ENCODE results near the gene ACVRL1. TPM values are rescaled to one million over a fixed set of nuclear protein-coding genes. Genes with fewer than 3 reads are reported as not detected.

The ACVRL1 gene
- total RNA-seq, 2 donors from 2014 or later, result 31.1 to 34.8 TPM

- DNase-seq (ENCODE audit: low spot score), result no peak
- Histone ChIP-seq H3K36me3 (no peaks in the 10 kb centered on the region), H3K4me1 (replicated peaks) (no peaks in the 10 kb centered on the region), H3K9me3 (no peaks in the 10 kb centered on the region), H3K27ac (no peak overlapping the region), H3K27me3 (replicated peaks; ENCODE audit: insufficient read depth) (no peaks in the 10 kb centered on the region), H3K4me3 (no peak overlapping the region)
- intact Hi-C loops (cut with DNase I), result no loop called here
- TF ChIP-seq POLR2AphosphoS5 (IDR thresholded peaks at IDR 0.05), result no peak
- no peak for TF ChIP-seq POLR2A (IDR thresholded peaks at IDR 0.05)
- TF ChIP-seq, protein P1, sequence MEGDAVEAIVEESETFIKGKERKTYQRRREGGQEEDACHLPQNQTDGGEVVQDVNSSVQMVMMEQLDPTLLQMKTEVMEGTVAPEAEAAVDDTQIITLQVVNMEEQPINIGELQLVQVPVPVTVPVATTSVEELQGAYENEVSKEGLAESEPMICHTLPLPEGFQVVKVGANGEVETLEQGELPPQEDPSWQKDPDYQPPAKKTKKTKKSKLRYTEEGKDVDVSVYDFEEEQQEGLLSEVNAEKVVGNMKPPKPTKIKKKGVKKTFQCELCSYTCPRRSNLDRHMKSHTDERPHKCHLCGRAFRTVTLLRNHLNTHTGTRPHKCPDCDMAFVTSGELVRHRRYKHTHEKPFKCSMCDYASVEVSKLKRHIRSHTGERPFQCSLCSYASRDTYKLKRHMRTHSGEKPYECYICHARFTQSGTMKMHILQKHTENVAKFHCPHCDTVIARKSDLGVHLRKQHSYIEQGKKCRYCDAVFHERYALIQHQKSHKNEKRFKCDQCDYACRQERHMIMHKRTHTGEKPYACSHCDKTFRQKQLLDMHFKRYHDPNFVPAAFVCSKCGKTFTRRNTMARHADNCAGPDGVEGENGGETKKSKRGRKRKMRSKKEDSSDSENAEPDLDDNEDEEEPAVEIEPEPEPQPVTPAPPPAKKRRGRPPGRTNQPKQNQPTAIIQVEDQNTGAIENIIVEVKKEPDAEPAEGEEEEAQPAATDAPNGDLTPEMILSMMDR (IDR thresholded peaks at IDR 0.05), result no peak
- WGBS, result 88% methylated on average over 2 of the region's 2 CpGs
Observed at GRCh38 chr12:51920046-51920445, 12.7 kb downstream of the ACVRL1 start.

GRCh38 chr12:51921017-51921725 lies 13.9 kb downstream of the ACVRL1 start:
- TF ChIP-seq, protein P1 (IDR thresholded peaks at IDR 0.05), result no peak
- no peak for TF ChIP-seq POLR2AphosphoS5 (IDR thresholded peaks at IDR 0.05)
- no peak overlapping the region for H3K4me3 ChIP-seq
- no peaks in the 10 kb centered on the region for H3K27me3 ChIP-seq (replicated peaks; ENCODE audit: insufficient read depth)
- H3K36me3 ChIP-seq, result no peaks in the 10 kb centered on the region
- H3K4me1 ChIP-seq (replicated peaks), result no peaks in the 10 kb centered on the region
- no peak for DNase-seq (ENCODE audit: low spot score)
- 70% methylated on average over 7 of the region's 7 CpGs for WGBS
- intact Hi-C loops (cut with DNase I), result no loop called here
- no peaks in the 10 kb centered on the region for H3K9me3 ChIP-seq
- H3K27ac ChIP-seq, result no peak overlapping the region

DNA sequence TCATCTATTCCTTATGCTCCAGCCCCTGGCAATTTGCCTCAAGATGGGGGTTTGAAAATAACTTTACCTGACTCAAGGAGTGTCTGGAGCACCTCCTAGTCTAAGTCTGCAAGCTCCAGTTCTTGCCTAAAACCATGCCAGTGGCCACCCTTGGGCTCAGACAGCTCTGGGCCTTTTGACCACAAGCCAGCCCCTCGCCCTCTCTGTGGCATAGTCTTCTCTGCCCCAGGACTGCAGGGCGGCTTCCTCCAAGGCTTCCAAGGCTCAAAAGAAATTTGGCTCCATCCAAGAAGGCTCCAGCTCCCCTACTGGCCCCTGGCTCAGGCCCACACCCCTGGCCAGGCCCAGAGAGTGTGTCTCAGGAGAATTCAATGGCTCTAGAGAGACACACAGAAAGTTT lies 14.8 kb downstream of the ACVRL1 start:
- DNase-seq (ENCODE audit: low spot score), result no peak
- H3K4me3 ChIP-seq, result no peak overlapping the region
- H3K4me1 ChIP-seq (replicated peaks), result no peaks in the 10 kb centered on the region
- intact Hi-C loops (cut with DNase I), result no loop called here
- H3K36me3 ChIP-seq, result no peaks in the 10 kb centered on the region
- no peaks in the 10 kb centered on the region for H3K27me3 ChIP-seq (replicated peaks; ENCODE audit: insufficient read depth)
- no peak for TF ChIP-seq POLR2A (IDR thresholded peaks at IDR 0.05)
- TF ChIP-seq, protein P1 (IDR thresholded peaks at IDR 0.05), result no peak
- TF ChIP-seq POLR2AphosphoS5 (IDR thresholded peaks at IDR 0.05), result no peak
- WGBS, result 100% methylated on average over 2 of the region's 2 CpGs
- H3K27ac ChIP-seq, result no peak overlapping the region
- H3K9me3 ChIP-seq, result no peaks in the 10 kb centered on the region

GRCh38 chr12:51922762-51923505 lies 15.6 kb downstream of the ACVRL1 start:
- 64% methylated on average over 16 of the region's 16 CpGs for WGBS
- no peaks in the 10 kb centered on the region for H3K4me1 ChIP-seq (replicated peaks)
- intact Hi-C loops (cut with DNase I), result no loop called here
- H3K36me3 ChIP-seq, result no peaks in the 10 kb centered on the region
- H3K27ac ChIP-seq, result no peak overlapping the region
- no peaks in the 10 kb centered on the region for H3K9me3 ChIP-seq
- H3K4me3 ChIP-seq, result no peak overlapping the region
- TF ChIP-seq POLR2AphosphoS5 (IDR thresholded peaks at IDR 0.05) (peak; percentile 20), POLR2A (IDR thresholded peaks at IDR 0.05) (no peak)
- H3K27me3 ChIP-seq (replicated peaks; ENCODE audit: insufficient read depth), result no peaks in the 10 kb centered on the region
- DNase-seq (ENCODE audit: low spot score), result no peak

DNA sequence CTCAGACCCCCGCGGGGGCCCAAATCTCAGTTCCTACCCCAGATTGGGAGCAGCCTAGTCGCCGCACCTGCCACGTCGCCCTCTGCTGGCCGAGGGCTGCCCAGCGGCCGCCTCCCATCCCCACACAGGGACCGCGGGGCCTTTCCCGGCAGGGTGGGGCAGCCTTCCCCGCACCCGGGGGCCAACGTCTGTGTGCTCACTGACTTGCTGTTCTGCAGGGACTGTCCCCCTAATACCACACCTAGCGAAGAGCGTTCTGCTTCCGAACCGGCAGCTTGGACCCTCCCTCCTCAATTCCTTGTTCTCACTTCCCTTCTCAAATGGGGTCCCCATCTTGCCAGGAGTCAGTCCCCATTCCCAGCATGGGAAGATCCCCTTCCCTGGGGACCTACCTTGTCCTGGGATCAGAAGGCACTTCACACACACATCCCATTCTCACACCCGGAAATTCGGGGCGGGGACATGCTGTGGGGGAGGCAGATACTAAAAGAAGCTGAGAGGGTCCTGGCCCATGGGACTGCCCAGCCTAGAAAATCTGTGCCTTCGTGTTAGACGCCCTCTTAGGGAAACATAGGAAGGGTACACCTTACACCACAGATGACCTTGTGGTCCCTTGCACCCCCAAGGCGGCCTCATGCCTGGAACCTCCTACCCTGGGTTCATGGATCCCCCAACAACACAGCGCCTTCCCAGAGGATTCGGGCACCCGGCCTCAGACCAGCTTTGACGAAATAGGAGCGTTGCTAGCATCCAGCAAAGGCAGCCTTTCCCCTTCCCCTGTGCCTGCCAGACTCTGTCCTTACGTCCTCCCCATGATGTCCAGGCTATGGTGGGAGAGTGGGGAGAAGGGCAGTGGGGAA lies 16.4 kb downstream of the ACVRL1 start:
- H3K27ac ChIP-seq, result no peak overlapping the region
- no peaks in the 10 kb centered on the region for H3K9me3 ChIP-seq
- TF ChIP-seq, protein P1 (IDR thresholded peaks at IDR 0.05), result peak; percentile 37 to 63 (median 50)
- no peak for TF ChIP-seq POLR2AphosphoS5 (IDR thresholded peaks at IDR 0.05)
- no peak for TF ChIP-seq POLR2A (IDR thresholded peaks at IDR 0.05)
- H3K4me1 ChIP-seq (replicated peaks), result no peaks in the 10 kb centered on the region
- no peak for DNase-seq (ENCODE audit: low spot score)
- no peaks in the 10 kb centered on the region for H3K36me3 ChIP-seq
- WGBS, result 39% methylated on average over 31 of the region's 31 CpGs
- H3K27me3 ChIP-seq (replicated peaks; ENCODE audit: insufficient read depth), result no peaks in the 10 kb centered on the region
- intact Hi-C loops (cut with DNase I), result no loop called here
- H3K4me3 ChIP-seq, result no peak overlapping the region
